HG02642 (cell line): ENCODE data around the gene CFAP157.
"Not testable (repeated sequence)": the region's sequence is repeated elsewhere in the genome, so short reads cannot be mapped to it uniquely, and the experiment has no call there.

Experiments used
- ATAC-seq: cut with Tn5 transposase; IDR thresholded peaks from one replicate; pipeline ENCODE4 v1.9.1; 2021; ENCODE audit warnings: mild to moderate bottlenecking; ENCODE audit not compliant: unreplicated experiment, poor library complexity

The CFAP157 gene

DNA sequence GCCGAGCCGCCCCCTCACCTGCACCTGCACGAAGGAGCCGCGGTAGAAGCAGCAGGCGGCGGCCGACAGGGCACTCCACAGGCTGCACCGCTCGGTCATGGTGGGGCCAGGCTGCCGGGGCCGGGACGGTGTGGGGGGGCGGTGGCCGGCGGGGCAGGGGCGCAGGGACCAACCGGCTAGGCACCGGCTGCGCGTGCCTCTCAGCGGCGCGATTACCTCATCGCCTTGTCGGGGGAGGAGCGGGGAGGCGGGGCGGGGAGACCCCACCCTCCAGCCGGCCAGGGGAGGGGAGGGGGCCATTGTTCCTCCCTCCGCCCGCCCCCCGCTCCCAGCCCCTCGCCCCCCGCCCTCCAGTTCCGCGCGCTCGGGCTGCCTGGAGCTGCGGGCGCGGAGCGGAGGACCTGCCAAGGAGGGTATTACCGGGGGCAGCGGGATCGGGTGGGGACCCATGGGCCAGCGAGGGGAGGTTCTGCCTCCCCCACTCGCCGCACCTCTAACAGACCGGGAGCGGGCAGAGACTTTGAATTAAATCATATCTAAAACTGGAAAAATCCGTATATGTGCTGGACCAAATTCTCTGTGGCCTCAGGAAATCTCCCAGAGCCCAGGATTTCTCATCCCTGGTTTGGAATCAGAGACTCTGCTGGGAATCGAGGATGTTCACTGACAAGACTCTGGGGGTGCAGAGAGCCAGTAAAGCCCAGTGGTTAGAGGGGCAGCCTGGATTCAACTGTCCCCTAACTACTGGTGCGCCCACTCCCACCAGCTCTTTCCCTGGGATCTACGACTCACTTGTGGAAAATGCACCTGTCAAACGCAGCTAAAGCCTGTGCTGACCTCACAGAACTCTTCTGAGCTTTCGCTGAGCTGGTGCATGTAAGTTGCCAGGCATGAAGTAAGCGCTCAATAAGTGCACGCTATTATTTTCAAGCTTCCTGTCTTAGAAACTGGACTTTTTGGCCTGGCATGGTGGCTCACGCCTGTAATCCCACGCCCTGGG lies 48.6 kb downstream of the CFAP157 start:
- no peak for ATAC-seq

DNA sequence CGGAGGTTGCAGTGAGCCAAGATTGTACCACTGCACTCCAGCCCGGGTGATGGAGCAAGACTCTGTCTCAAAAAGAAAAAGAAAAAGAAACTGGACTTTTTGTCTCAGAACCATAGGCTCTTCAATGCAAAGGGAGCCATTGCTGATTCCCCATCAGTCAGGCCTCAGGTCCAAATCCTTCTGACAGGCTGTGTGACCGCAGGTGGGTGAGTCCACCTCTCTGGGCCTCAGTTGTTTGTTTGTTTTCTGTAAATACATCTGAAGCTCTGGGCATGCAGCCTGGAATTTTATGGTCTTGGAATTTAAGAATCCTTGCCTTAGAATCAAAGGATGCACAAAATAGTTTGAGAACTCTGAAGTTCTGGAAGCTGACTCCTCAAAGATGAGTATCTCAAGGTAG lies 49.4 kb downstream of the CFAP157 start:
- ATAC-seq, result no peak

DNA sequence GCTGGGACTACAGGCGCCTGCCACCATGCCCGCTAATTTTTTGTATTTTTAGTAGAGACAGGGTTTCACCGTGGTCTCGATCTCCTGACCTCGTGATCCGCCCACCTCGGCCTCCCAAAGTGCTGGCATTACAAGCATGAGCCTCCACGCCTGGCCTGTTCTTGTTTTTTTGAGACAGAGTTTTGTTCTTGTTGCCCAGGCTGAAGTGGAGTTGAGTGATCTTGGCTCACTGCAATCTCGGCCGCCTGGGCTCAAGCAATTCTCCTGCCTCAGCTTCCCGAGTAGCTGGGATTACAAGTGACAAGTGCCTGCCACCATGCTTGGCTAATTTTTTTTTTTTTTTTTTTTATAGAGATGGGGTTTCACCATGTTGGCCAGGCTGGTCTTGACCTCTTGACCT lies 50.0 kb downstream of the CFAP157 start:
- ATAC-seq, result not testable (repeated sequence)

DNA sequence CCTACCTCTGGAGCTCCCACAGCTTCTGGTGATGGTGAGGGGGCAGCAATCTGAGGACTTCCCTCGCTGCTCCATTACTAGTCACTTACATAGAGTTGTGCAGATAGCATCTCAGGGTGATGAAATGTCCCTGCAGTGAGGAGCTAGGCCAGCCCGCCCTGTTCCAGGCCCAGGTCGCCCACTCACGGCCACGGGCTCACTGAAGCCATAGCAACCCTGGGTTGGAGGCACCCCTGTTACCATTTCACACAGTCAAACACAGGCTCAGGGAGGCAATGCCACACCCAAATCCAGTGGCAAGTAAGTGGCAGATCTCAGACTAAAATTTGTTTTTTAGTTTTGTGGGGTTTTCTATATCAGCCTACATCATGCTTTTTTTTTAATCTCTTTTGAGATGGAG lies 52.1 kb downstream of the CFAP157 start:
- ATAC-seq, result no peak

DNA sequence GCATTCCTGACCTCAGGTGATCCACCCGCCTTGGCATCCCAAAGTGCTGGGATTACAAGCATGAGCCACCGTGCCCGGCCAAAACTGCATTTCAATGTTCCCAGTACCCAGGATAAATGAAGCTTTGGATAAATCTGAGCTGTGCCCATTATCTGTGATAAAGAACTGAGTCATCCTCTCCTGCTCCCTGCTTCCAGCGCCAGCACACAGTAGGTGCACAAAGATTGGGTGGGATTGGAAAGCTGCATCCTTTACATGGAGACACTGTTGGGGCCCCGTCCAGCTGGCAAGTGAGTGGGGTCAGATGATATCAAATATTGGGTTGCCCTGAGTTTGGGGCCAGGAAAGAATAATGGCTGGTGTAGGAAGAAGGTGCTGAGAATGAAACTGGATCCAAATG lies 54.3 kb downstream of the CFAP157 start:
- ATAC-seq, result no peak

DNA sequence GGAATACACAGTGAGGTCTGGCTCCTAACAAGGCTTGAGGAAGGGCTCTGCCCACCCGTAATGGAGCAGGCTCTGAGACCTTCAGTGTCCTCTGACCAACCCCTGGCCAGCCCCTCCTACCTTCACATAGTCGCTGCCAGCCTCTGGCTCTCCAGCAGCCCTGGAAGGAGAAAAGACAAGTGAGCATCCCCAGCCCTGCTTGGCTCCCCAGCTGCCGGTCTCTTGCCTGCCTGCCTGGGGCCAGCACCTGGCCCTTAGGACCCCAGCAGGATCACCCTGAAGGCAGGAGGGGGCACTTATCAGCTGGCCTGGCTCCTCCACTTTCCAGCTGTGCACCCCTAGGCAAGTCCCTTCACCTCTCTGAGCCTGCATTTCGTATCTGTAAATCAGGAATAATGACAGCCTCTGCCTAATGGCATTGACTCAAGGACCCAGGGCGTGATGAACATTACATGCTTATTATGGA lies 54.7 kb downstream of the CFAP157 start:
- ATAC-seq, result no peak

DNA sequence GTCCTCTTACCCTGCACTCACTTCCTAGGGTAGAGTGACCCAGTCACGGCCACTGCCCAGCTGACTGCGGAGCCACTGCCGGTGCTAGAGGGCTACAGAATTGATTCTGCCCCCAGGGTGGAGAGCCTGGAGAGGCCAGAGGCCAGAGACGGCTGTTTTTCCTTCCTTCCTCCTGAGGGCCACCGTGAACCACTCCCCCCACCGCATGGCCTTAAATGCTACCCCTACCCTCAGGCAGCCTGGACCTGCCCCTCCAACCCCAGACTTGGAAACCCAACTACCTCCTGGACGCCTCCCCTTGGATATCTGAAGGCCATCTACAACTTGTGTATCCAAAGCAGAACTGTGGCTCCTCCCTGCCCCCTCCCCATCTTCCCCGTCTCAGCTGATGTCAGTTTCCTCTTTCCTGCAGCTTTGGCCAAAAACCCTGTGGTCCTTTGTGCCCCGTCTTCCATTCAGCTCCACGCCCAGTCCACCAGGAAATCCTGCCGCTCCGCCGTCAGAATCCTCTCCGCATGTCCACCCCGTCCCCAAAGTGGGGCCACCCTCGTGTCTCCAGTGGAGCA lies 55.4 kb downstream of the CFAP157 start:
- ATAC-seq, result no peak

DNA sequence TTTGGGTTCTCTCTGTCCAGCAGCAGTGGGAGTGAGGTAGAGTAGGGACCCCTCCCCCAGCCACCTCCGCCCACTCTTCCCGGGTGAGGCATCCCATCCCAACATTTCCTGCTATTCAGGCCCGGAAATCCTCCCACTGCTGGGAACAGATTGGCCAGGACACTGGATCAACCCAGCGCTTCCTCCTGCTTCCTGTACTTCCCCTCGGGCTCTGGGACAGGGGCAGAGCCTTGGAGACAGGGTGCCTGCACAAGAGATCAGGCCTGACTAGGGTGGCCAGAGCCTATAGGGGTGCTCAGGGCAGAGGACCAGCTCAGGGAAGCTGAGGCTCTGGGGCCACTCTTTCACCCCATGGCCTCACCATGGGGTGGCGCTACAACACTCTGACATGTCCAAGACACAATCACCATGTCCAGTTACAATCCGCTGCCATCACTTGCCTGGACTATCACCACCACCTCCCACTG lies 57.2 kb downstream of the CFAP157 start:
- no peak for ATAC-seq

DNA sequence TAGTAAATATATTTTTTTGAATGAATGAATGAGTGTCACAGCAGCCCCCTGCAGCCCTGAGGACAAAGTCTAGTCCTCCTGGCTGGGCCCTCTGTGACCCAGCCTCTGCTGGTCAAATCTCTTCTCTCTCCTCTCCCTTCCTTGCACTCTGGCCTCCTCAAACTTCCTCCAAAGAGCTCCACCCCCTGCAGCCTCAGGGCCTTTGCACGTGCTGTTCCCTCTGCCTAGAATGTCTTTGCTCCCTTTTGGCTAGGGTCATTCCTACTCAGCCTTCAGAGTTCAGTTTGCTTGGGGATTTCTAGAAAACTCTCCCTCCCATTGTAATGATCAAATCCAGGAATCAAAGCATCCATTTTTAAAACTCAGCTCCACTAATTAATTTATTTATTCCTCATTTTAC lies 58.6 kb downstream of the CFAP157 start:
- no peak for ATAC-seq
